ENCODE results near the gene SAMM50.

DNA sequence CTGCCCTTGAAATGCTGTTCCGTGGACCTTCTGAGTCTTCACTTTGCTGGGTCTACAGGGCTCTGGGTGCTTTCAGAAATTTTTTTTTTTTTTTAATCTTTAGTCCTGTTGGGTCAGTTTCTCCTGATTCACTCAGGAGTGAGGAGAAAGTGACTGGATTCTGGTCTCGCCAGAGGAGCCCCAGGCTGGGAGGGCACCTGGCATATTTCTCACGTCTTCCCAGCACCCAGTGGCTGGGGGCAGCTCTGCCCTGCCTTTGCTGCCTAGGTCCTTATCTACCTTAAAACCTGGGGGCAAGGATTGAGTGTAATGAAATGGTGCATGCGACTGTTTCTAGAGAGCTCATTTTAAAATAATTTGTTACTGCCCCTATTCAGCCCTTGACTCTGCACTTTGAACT is 23.3 kb downstream of the SAMM50 start:
- TF ChIP-seq, protein P1, sequence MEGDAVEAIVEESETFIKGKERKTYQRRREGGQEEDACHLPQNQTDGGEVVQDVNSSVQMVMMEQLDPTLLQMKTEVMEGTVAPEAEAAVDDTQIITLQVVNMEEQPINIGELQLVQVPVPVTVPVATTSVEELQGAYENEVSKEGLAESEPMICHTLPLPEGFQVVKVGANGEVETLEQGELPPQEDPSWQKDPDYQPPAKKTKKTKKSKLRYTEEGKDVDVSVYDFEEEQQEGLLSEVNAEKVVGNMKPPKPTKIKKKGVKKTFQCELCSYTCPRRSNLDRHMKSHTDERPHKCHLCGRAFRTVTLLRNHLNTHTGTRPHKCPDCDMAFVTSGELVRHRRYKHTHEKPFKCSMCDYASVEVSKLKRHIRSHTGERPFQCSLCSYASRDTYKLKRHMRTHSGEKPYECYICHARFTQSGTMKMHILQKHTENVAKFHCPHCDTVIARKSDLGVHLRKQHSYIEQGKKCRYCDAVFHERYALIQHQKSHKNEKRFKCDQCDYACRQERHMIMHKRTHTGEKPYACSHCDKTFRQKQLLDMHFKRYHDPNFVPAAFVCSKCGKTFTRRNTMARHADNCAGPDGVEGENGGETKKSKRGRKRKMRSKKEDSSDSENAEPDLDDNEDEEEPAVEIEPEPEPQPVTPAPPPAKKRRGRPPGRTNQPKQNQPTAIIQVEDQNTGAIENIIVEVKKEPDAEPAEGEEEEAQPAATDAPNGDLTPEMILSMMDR (IDR thresholded peaks at IDR 0.05) = no peak
- no peak for TF ChIP-seq POLR2A (IDR thresholded peaks at IDR 0.05)
- TF ChIP-seq EP300 (IDR thresholded peaks at IDR 0.05) = no peak
